HG02623 (cell line): ENCODE measurements around the gene DNAAF3.
"Not testable (repeated sequence)": the region's sequence is repeated elsewhere in the genome, so short reads cannot be mapped to it uniquely, and the experiment has no call there.

Experiments used
- ATAC-seq: cut with Tn5 transposase; IDR thresholded peaks from one replicate; pipeline ENCODE4 v1.9.1; 2021; ENCODE audit warnings: moderate library complexity; ENCODE audit not compliant: unreplicated experiment

DNAAF3 gene

DNA sequence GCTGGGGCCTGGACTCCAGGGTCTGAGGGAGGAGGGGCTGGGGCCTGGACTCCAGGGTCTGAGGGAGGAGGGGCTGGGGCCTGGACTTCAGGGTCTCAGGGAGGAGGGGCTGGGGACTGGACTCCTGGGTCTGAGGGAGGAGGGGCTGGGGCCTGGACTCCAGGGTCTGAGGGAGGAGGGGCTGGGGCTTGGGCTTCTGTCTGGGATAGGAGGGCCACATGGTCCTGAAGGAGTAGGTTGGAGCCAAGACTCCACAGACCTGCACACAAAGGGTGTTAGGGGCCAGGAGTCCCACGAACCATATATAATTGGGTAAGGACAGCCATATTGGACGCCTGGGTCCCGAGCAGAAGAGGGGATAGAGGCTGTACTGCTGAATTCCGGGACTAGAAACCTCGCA, 10.6 kb downstream of the DNAAF3 start:
- not testable (repeated sequence) for ATAC-seq

DNA sequence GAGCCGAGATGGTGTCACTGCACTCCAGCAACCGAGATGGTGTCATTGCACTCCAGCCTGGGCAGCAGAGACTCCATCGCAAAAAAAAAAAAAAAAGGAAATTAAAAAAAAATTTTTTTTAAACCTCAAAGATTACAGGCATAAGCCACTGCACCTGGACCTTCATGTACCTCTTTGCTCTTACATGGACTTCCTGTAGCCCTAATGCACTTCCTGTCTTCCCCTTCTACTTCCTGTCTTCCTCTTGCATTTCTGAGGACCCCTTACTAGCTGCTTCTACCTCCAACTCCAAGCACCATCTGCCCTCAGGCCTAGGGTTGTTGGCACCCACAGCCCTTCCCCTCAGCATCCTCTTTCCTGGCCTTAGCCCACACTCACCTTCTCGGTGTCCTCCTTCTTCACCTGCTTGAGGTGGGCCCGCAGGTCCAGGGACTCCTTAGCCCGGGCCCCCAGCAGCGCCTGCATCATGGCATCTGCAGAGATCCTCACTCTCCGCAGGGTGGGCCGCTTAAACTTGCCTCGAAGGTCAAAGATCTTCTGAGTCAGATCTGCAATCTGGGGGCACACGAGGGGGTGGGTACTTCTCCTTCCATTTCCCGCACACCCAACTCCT, 12.7 kb downstream of the DNAAF3 start:
- no peak for ATAC-seq

DNA sequence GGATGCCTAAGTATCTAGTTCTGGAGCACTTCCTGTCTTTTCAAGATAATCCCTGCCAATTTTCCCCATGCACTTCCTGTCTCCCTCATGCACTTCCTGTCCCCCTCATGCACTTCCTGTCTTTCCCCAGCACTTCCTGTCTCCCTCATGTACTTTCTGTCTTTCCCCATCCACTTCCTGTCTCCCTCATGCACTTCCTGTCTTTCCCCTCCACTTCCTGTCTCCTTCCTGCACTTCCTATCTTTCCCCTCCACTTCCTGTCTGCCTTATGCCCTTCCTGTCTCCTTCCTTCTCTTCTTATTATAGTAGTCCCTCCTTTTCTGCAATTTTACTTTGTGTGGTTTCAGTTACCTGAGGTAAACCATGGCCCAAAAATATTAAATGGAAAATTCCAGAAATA, 14.4 kb downstream of the DNAAF3 start:
- no peak for ATAC-seq

DNA sequence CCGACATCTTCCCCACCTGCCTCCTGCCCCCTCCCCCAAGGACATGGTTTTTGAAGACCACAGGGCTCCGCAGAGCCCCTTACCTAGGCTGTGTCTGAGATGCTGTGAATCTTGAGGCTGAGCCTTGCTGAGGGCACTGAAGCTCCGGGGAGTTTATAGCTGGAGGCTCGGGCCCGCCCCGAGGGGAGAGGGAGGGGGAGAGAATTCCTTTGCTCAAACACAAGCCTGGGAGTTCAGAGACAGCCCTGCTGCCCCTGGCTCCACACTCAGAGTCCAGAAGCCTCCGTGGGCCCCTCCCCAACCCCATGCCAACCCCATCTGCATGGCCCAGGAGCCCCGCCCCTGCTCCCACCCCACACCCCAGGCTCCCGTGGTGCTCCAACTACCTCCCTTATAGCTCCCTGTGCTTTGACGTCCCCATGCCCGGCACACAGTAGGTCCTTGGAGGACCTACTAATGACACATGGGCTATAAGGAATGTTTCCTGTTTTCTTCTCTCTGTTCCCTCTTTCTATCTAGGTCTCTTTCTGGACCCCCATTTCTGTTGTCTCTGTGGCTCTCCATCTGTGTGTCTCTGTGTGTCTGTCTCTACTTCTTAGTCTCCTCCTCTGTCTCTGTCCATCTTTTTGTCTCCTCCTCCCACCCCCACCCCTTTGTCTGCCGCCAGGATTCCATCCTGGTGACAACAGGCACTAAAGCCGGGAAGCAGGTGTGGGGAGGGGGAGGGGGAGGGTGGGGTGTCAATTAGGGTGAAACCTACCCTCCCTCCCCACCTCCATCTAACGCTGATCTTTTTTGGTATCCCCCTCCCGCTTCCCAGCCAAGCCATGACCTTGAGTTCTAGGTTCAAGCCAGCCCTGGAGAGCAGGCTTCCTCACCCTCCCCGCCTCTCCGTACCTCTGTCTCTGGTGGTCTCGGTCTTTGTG, 17.1 kb downstream of the DNAAF3 start, which contains the start of gene TNNT1:
TNNT1 (minus strand) TSS at position 129 of the 926 bp plus-strand sequence. CDS start 2,049 bp downstream, outside the sequence.
- no peak for ATAC-seq

DNA sequence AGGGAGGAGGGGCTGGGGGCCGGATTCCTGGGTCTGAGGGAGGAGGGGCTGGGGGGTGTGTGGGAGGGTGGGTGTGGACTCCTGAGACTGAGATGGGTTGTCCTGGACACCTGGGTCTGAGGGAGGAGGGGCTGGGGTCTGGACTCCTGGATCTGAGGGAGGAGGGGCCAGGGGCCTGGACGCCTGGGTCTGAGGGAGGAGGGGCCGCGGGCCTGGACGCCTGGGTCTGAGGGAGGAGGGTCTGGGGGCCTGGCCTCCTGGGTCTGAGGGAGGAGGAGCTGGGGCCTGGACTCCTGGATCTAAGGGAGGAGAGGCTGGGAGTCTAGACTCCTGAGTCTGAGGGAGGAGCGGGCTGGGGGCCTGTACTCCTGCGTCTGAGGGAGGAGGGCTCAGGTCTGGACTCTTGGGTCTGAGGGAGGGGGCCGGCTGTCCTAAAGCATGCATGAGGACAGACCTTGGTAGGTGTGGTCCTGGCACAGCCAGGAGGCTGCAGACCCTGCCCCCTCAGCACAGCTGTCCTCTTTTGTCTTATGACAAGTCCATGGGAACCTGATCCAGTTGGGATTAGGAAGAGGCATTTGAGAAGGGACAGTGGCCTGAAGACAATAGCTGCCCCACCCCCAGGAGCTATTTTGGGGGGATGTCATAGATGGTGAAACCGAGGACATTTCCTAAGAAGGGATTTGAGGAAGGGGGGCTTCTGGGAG, 18.7 kb downstream of the DNAAF3 start:
- ATAC-seq, result no peak

DNA sequence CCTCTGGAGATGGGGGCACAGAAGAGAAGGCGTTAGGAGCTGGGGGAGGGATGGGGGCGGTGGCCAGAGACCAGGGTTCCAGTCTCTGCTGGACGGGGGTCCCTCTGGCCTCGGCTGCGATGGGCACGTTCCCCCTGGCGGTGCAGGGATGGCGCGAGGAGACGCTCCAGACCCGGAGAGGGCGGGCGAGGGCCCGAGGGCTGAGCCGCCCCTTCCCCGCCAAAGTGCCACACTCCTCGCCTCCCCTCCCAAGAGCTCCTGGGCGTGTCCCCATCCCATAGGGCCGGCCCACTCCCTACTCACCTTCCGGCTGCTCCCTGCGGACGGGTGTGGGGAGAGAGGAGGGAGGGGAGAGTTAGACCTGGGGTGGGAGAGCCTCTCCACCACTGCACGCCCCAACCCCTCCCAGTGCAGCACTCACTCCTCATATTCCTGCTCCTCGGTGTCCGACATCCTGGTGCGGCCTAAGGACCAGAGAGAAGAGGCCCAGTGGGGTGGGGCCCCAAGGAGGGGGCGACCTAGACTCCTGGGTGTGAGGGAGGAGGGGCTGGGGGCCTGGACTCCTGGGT, 19.6 kb downstream of the DNAAF3 start:
- ATAC-seq, result no peak

DNA sequence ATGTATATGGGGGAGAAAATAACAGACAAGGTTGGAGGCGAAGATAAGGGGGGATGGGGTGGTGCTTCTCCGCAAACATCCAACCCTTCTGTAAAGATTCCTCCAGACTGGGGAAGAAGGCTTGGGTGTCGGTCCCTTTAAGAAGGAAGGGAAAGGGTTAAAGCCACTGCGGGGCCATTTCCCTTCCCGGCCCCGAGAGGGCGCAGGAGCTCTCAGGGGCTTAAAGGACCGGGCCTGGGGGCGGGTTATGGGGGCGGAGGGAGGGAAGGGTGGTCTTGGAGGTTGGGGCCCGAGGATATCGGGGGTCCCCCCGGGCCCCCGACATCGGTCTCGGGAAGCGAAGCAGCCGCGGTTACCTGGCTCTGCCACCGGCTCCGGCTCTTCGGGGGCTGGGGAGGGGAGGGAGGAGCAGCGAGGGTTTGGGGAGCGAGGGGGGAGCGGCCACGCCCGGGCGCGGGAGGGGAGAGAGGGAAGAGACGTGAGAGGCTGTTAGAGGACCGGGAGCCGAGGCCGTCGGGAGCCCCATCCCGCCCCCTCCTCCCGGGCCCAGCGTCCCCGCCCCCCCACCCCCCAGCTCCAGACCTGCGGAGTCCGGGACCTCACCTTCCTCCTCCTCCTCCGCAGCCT, 20.2 kb downstream of the DNAAF3 start:
- no peak for ATAC-seq

DNA sequence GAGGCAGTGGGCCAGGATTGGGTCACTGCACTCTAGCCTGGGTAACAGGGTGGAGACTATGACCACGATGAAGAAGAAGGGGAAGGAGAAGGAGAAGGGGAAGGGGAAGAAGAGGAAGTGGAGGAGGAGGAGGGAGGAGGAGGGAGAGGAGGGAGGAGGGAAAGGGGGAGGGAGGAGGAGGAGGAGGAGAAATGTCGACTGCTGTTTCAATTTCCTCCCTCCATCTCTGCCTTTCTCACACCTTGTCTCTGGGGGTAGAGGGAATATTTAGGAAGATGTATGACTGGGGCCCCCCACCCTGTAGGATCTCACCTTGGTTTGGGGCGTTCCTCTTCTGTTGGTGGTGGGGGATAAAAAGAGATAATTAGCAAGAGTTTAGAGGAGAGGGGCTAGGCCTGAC, 21.2 kb downstream of the DNAAF3 start:
- no peak for ATAC-seq

DNA sequence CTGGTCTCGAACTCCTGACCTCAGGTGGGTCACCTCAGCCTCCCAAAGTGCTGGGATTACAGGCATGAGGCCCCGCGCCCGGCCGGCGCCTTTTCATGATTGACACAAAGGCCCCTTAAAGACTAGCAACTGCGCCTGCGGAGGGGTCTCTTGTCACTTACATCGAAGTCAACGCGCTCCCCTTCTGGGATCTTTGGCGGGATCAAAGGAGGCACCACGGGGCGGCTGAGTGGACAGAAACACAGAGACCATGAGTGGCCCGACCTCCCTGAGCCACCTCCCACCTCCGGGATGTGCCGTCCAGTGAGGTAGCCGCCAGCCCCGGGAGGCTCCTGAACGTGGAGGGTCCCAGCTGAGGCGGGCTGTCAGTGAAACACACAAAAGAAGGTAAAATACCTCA, 24.7 kb downstream of the DNAAF3 start:
- ATAC-seq, result no peak

DNA sequence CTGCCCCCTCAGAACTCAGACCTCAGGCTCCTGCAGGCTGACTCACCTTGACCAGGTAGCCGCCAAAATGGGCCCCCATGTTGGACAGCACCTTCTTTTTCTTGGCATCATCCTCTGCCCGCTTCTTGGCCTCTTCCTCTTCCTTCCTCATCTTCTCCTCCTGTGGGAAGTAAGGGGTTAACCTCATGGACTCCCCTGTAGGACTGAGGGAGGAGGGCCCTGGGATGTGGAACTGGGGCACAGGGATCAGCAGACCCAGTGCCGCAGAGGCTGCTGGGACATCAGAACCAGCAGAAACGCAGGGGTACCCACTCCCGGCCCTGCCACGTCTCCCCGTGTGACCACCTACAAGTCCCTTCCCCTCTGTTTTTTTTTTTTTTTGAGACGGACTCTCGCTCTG, 28.5 kb downstream of the DNAAF3 start:
- ATAC-seq, result no peak

DNA sequence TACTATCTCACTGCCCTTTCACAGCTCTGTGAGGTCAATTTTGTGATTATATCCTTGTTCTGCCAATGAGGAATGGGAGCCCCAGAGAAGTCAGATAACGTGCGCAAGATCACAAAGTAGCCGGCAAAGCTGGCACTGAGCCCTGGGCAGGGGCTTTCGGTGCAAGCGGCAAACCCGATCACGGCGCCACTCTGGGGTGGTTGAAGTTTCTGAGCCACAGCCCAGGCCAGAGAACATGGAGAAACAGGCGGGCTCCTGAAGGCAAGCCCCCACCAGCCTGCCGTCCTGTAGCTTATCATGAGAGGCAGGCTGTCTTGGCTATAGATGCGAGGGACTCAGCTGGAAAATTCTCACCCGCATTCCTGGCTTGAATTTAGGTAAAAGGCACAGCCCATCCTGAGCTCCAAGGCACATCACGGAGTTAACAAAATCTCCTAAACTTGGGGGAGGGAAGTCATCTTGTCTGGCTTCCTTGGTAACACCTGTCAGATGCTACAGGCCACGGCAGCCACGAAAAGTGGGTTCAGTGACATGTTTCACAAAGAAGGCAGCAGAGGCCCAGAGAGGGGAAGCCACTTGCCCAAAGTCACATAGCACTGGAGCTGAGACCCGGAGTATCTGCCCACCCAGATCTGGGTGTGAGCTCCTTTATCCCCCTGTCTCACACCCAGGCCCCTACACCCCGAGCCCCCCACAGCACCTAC, 29.9 kb downstream of the DNAAF3 start:
- ATAC-seq, result no peak

DNA sequence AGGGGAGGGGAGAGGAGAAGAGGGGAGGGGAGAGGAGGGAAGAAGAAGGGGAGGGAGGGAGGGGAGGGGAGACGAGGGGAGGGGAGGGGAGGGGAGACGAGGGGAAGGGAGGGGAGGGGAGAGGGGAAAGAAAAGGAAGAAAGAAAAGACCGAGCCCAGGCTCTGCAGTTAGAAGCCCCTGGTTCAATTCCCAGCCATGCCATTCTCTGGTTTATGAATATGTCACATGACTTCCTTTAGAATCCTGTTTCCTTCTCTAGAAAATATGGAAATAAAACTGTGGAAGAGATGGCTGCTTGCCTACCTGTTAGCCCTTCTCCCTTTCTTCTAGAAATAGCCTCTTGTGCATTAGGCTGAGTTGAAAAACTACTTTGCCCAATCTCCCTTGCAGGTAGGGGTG, 31.7 kb downstream of the DNAAF3 start:
- no peak for ATAC-seq

DNA sequence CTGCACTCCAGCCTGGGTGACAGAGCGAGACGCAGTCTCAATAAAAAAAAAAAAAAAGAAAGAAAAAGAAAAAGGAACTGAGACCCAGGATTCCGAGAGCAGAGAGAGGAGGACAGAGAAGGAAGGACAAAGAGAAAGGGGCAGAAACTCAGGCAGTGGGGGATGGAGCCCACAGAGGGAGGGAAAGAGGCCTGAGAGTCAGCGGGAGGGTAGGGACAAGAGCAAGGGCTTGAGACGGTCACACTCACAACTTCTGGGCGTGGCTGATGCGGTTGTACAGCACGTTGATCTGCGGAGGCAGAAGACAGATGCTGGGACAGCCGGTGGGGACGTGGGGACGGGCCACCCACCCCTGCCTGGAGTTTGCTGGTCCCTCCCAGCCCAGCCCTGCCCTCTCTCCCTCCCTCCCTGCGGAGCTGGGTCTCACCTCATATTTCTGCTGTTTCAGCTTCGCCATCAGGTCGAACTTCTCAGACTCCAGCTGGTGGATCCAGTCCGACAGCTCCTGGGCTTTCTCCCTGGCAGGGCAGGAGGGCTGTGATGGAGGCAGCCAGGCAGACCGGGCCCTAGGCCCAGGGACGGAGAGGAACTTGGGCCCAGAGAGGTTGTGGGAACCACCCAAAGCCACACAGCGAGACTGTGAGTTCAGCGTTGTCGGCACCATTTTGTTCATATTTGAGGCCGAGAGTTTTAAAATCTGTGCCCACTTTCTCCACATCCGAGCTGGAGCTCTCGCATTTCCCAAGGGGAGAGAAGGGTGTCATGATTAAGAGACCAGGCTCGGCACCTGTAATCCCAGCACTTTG, 32.6 kb downstream of the DNAAF3 start:
- ATAC-seq, result no peak

DNA sequence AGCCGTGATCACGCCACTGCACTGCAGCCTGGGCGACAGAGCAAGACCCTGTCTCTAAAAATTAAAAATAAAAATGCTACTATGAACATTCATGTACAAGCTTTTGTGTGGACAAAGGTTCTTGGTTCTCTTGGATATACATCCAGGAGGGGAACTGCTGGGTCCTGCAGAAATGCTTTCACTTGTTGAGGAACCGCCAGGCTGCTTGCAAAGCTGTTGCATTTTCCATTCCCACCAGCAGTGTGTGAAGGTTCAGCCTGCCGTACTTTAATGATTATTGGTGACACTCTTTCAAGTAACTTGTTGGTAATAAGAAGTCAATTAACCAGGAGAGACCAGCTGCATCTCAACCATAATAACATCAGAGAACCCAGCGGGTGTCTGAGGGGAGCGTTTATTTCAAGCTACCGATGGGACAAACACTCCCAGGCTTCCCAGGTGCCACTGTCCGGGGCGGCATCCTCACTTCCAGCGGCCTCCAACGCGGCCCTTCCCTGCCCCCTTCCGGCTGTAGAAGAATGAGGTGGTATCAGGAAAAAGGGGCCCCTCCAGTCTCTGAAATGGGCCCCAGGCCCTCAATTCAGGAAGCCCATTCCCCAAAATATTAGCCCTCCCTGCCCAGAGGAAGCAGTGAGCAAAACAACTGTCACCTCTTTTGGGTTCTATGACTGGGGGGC, 33.8 kb downstream of the DNAAF3 start:
- ATAC-seq, result no peak

DNA sequence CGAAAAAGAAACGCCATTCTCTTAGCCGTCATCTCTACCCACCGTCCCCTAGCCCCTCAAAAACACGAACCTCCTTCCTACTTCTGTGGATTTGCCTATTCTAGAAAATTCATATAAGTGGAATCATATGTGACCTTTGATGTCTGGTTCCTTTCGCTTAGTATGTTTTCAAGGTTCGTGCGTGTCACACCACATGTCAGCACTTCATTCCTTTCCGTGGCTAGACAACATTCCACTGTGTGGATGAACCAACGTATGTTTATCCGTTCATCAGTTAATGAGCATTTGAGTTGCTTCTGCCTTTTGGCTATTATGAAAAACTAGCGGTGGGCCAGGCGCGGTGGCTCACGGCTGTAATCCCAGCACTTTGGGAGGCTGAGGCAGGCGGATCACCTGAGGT, 35.0 kb downstream of the DNAAF3 start:
- ATAC-seq, result no peak

DNA sequence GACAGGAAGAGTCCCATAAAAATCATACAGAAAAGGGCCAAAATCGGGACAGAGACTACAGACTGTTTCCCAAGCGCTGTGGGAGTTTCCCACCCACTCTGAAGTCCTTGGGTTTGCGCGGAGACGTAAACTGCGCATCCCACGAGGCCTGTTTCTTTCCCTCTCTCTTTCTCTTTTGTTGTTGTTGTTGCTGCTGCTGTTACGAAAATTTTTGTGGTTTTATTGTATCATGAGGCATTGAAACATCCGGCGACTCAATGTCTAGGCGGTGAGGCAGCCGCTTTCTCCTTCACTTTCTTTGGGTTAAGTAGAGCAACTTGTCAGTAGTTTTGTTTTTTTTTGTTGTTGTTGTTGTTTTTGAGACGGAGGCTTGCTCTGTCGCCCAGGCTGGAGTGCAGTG, 47.4 kb downstream of the DNAAF3 start:
- ATAC-seq, result no peak

DNA sequence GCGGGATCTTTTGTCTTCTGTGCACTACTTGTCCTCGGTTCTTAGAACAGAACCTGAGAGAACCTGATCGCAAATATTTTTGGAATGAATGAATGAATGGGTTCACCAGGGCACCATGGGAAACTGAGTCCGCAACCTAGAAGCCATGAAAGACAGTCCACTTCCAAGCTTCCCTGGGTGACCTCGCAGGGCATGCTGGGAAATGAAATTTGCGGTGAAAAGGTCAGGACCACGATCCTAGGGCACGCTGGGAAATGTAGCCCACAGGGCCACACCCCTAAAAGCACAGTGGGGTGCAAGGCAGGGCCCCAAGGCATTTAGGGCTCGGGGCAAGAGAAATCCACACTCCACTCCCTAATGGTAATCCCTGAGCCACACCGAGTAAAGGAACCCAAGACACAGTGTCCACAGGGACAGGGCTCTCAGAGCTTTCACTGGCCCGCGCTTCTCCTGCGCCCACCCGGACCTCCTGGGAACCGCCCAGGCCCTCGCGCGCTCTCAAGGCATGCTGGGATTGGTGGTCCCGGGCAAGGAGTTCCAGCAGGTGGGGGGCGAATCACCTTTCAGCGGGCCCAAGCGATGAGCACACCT, 47.9 kb downstream of the DNAAF3 start:
- ATAC-seq, result no peak

DNA sequence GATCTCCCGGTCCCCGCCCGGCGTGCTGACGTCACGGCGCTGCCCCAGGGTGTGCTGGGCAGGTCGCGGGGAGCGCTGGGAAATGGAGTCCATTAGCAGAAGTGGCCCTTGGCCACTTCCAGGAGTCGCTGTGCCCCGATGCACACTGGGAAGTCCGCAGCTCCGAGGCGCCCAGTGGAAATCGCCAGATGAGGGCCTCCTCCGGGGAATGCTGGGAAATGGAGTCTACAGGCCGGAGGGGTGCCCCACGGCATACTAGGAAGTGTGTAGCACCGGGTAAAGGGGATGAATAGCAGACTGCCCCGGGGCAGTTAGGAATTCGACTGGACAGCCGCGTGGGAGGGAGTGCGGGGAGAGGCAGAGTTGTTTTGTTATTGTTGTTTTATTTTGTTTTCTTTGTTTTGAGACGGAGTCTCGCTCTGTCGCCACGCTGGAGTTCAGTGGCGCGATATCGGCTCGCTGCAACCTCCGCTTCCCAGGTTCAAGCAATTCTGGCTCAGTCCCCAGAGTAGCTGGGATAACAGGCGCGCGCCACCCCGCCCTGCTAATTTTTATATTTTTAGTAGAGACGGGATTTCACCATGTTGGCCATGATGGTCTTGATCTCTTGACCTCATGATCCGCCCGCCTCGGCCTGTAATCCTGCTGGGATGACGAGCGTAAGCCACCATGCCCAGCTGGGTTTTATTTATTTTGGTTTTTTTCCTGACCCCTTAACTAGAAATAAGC, 48.6 kb downstream of the DNAAF3 start:
- ATAC-seq, result peak; percentile 84
